ENCODE data around the gene AMER2. TPM values are rescaled to one million over a fixed set of nuclear protein-coding genes. Genes with fewer than 3 reads are reported as not detected.

The AMER2 gene
- total RNA-seq, 2 donors from 2014 or later: 0.02 to 0.07 TPM

DNA sequence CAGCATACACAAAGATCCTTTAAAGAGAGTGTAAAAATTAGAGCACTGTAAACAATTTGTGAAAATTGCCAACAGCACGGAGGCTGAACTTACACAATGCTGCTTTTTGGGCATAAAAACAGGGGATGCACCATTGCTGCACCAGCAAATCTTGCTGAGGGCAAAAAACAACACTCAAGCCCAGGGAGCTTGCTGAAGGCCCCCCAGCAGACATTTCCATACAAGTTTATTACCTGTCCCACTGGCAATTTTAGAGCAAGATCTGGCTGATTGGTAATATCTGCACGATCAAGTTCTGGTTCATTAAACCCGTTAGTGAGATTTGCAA is 34.3 kb downstream of the AMER2 start:
- peaks cover 13% of the 10 kb centered on the region for H3K9me3 Mint-ChIP-seq
- no peak overlapping the region for H3K27ac Mint-ChIP-seq
- DNase-seq: no peak
- peak overlapping the region; percentile 24 for H3K27ac ChIP-seq (ENCODE audit: low read depth, low read length)
- peak overlapping the region; percentile 53 for H3K4me3 ChIP-seq (ENCODE audit: low read length)
- H3K9me3 ChIP-seq (ENCODE audit: control insufficient read depth, low read length): peaks cover 11% of the 10 kb centered on the region
- H3K9ac ChIP-seq (ENCODE audit: extremely low read depth, low read length, poor library complexity, severe bottlenecking): no peak overlapping the region
- H3K4me1 ChIP-seq (ENCODE audit: control insufficient read depth, insufficient read depth, low read length): no peaks in the 10 kb centered on the region
- H3K27me3 ChIP-seq (ENCODE audit: control insufficient read depth, insufficient read depth, low read length, poor library complexity, severe bottlenecking): no peaks in the 10 kb centered on the region
- H3K36me3 ChIP-seq (ENCODE audit: control insufficient read depth, insufficient read depth, low read length): no peaks in the 10 kb centered on the region
- H3K36me3 Mint-ChIP-seq (ENCODE audit: low read depth): no peaks in the 10 kb centered on the region
- WGBS, 2 experiments (ENCODE audit: insufficient coverage in 1 of 2, insufficient read length in 1 of 2): 57 to 64% methylated on average over 2 to 3 of the region's 3 CpGs
- TF ChIP-seq, protein P1, sequence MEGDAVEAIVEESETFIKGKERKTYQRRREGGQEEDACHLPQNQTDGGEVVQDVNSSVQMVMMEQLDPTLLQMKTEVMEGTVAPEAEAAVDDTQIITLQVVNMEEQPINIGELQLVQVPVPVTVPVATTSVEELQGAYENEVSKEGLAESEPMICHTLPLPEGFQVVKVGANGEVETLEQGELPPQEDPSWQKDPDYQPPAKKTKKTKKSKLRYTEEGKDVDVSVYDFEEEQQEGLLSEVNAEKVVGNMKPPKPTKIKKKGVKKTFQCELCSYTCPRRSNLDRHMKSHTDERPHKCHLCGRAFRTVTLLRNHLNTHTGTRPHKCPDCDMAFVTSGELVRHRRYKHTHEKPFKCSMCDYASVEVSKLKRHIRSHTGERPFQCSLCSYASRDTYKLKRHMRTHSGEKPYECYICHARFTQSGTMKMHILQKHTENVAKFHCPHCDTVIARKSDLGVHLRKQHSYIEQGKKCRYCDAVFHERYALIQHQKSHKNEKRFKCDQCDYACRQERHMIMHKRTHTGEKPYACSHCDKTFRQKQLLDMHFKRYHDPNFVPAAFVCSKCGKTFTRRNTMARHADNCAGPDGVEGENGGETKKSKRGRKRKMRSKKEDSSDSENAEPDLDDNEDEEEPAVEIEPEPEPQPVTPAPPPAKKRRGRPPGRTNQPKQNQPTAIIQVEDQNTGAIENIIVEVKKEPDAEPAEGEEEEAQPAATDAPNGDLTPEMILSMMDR (conservative IDR thresholded peaks at IDR 0.05): no peak
- peaks cover 3% of the 10 kb centered on the region for H3K27me3 Mint-ChIP-seq (ENCODE audit: insufficient read depth)
- peaks cover 19% of the 10 kb centered on the region for H3K4me1 Mint-ChIP-seq
- no peak overlapping the region for H3K4me3 Mint-ChIP-seq

DNA sequence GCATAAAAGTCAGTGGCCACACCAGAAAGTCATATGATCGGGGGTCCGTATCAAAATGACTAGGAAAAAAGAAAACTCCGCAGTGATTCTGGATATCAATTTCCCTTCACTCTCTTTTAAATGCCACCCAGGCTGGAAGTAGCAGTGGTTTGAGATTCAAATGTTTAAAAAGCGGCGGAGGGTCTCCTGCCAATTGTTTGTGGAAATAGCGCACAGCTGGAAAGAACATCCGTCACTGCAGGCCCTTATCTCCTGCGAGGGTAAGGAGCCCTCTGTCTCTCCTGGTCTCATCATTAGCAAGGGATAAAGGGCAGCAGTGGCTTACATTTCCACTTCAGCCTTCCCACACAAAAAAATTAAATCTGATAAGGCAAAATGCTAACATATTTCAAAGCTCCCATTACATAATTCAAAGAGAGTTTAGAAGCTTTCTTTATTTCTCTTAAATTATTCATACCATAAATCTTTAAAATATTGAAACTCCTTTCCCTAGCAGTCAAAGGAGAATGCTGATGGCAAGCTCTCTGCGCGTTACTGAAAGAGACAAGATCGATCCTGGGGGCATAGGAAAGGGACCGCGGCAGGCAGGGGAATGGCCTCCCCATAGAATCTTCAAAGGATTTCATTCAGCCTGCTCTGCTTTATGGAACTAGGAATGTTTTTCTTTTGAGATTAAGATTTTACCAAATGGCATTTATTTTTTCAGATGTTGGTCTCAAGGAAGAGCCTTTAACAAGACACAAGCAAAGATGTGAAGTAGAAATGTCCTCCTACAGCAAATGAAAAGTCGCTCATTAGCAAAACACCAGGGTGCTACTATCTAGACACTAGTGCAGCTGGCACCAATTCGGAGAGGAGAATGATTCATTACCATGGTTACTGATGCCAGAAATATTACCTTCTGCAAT is 35.0 kb downstream of the AMER2 start:
- TF ChIP-seq, protein P1 (conservative IDR thresholded peaks at IDR 0.05): no peak
- no peaks in the 10 kb centered on the region for H3K36me3 Mint-ChIP-seq (ENCODE audit: low read depth)
- Histone ChIP-seq H3K27ac (ENCODE audit: low read depth, low read length) (peak overlapping the region; percentile 24), H3K27me3 (ENCODE audit: control insufficient read depth, insufficient read depth, low read length, poor library complexity, severe bottlenecking) (no peaks in the 10 kb centered on the region), H3K9me3 (ENCODE audit: control insufficient read depth, low read length) (peaks cover 11% of the 10 kb centered on the region), H3K9ac (ENCODE audit: extremely low read depth, low read length, poor library complexity, severe bottlenecking) (no peak overlapping the region), H3K36me3 (ENCODE audit: control insufficient read depth, insufficient read depth, low read length) (no peaks in the 10 kb centered on the region), H3K4me3 (ENCODE audit: low read length) (peak overlapping the region; percentile 53), H3K4me1 (ENCODE audit: control insufficient read depth, insufficient read depth, low read length) (no peaks in the 10 kb centered on the region)
- peak overlapping the region; percentile 20 for H3K4me3 Mint-ChIP-seq
- H3K27ac Mint-ChIP-seq: no peak overlapping the region
- peaks cover 13% of the 10 kb centered on the region for H3K9me3 Mint-ChIP-seq
- peaks cover 4% of the 10 kb centered on the region for H3K27me3 Mint-ChIP-seq (ENCODE audit: insufficient read depth)
- WGBS, 2 experiments (ENCODE audit: insufficient coverage in 1 of 2, insufficient read length in 1 of 2): 9 to 11% methylated on average over 8 to 15 of the region's 15 CpGs
- peaks cover 19% of the 10 kb centered on the region for H3K4me1 Mint-ChIP-seq
- peak; percentile 80 for DNase-seq

DNA sequence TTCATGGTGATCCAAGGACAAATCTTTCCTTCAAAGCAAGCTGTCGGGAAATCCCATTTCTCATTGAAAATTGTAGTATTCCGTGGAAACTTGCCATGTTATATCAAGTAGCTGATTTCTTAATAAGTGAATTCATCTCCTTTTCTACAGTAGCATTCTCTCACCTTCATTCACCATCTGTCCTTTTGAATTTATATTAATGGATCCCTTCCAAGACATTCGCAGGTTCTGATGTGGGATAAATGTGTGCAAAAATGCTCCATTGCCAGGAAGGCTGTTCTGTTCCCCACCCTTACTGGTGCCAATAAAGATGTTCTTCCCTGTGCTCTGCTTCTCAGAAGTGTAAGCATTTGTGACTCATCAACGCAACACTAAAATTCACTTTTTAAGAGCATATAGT is 36.2 kb downstream of the AMER2 start:
- Histone ChIP-seq H3K27ac (ENCODE audit: low read depth, low read length) (no peak overlapping the region), H3K4me3 (ENCODE audit: low read length) (no peak overlapping the region), H3K27me3 (ENCODE audit: control insufficient read depth, insufficient read depth, low read length, poor library complexity, severe bottlenecking) (no peaks in the 10 kb centered on the region), H3K9ac (ENCODE audit: extremely low read depth, low read length, poor library complexity, severe bottlenecking) (no peak overlapping the region), H3K4me1 (ENCODE audit: control insufficient read depth, insufficient read depth, low read length) (no peaks in the 10 kb centered on the region), H3K9me3 (ENCODE audit: control insufficient read depth, low read length) (peaks cover 11% of the 10 kb centered on the region), H3K36me3 (ENCODE audit: control insufficient read depth, insufficient read depth, low read length) (no peaks in the 10 kb centered on the region)
- no peak overlapping the region for H3K4me3 Mint-ChIP-seq
- 94 to 100% methylated on average over 2 to 4 of the region's 4 CpGs for WGBS, 2 experiments (ENCODE audit: insufficient coverage in 1 of 2, insufficient read length in 1 of 2)
- H3K4me1 Mint-ChIP-seq: peaks cover 19% of the 10 kb centered on the region
- TF ChIP-seq, protein P1 (conservative IDR thresholded peaks at IDR 0.05): no peak
- H3K9me3 Mint-ChIP-seq: peaks cover 13% of the 10 kb centered on the region
- peaks cover 4% of the 10 kb centered on the region for H3K27me3 Mint-ChIP-seq (ENCODE audit: insufficient read depth)
- no peaks in the 10 kb centered on the region for H3K36me3 Mint-ChIP-seq (ENCODE audit: low read depth)
- no peak overlapping the region for H3K27ac Mint-ChIP-seq
- DNase-seq: no peak

Measured in endodermal cell (in vitro differentiated cells).